ENCODE data around the gene SLC6A9. TPM values are rescaled to one million over a fixed set of nuclear protein-coding genes. Genes with fewer than 3 reads are reported as not detected.

The SLC6A9 gene
- total and polyA plus RNA-seq, 12 donors, result 11.8 to 198 (median 23.5) TPM

GRCh38 chr1:43971336-43971980 lies 59.8 kb downstream of the SLC6A9 start:
- no peaks in the 10 kb centered on the region for H3K27me3 ChIP-seq
- no peaks in the 10 kb centered on the region for H3K9me3 ChIP-seq (replicated peaks in 1 of 3)
- no peak overlapping the region for H3K27ac ChIP-seq
- WGBS, 4 donors, result 83 to 89% (median 86%) methylated on average over 12 to 17 of the region's 17 CpGs
- TF ChIP-seq CTCF (IDR thresholded peaks at IDR 0.05) (no peak), POLR2A (IDR thresholded peaks at IDR 0.05) (no peak)
- H3K4me1 ChIP-seq (replicated peaks in 1 of 2), result peaks cover 19 to 29% of the 10 kb centered on the region in 2 donors
- intact Hi-C loops (cut with DNase I), result no loop called here
- peaks cover 0 to 22% of the 10 kb centered on the region in 2 donors for H3K36me3 ChIP-seq (replicated peaks in 1 of 2)
- no peak overlapping the region for H3K4me3 ChIP-seq
- no peak for DNase-seq

GRCh38 chr1:43970911-43971310 lies 60.4 kb downstream of the SLC6A9 start:
- no peak for TF ChIP-seq CTCF (IDR thresholded peaks at IDR 0.05)
- no peak for TF ChIP-seq POLR2A (IDR thresholded peaks at IDR 0.05)
- Histone ChIP-seq H3K36me3 (replicated peaks in 1 of 2) (peaks cover 0 to 17% of the 10 kb centered on the region in 2 donors), H3K27me3 (no peaks in the 10 kb centered on the region), H3K9me3 (replicated peaks in 1 of 3) (no peaks in the 10 kb centered on the region), H3K4me3 (no peak overlapping the region), H3K27ac (no peak overlapping the region), H3K4me1 (replicated peaks in 1 of 2) (peaks cover 14 to 23% of the 10 kb centered on the region in 2 donors)
- 52 to 75% (median 57%) methylated on average over 6 to 9 of the region's 9 CpGs for WGBS, 4 donors
- no peak for DNase-seq
- intact Hi-C loops (cut with DNase I), result no loop called here

GRCh38 chr1:43970502-43970901 lies 60.8 kb downstream of the SLC6A9 start:
- Histone ChIP-seq H3K4me1 (replicated peaks in 1 of 2) (peaks cover 10 to 19% of the 10 kb centered on the region in 2 donors), H3K27ac (no peak overlapping the region), H3K36me3 (replicated peaks in 1 of 2) (peaks cover 0 to 17% of the 10 kb centered on the region in 2 donors), H3K27me3 (no peaks in the 10 kb centered on the region), H3K4me3 (peak overlapping the region in 3 of 4 donors; percentile 74 to 96 (median 85)), H3K9me3 (replicated peaks in 1 of 3) (no peaks in the 10 kb centered on the region)
- intact Hi-C loops (cut with DNase I), result no loop called here
- TF ChIP-seq CTCF (IDR thresholded peaks at IDR 0.05) (no peak), POLR2A (IDR thresholded peaks at IDR 0.05) (no peak)
- peak in 1 of 7 donors; percentile 50 for DNase-seq
- WGBS, 4 donors, result 32 to 44% (median 36%) methylated on average over 5 of the region's 5 CpGs

GRCh38 chr1:43969746-43970466 lies 61.4 kb downstream of the SLC6A9 start, which contains the start of gene DPH2:
Gene DPH2 (plus strand): TSS chr1:43970010. CDS start chr1:43970176, 166 bp downstream.
- peak within 1 kb of the TSS; percentile 7 to 96 (median 80) for H3K4me3 ChIP-seq
- peaks cover 0 to 17% of the 10 kb centered on the region in 2 donors for H3K36me3 ChIP-seq (replicated peaks in 1 of 2)
- TF ChIP-seq POLR2A (IDR thresholded peaks at IDR 0.05) (no peak), CTCF (IDR thresholded peaks at IDR 0.05) (peak in 2 of 6 experiments; percentile 15 to 19)
- intact Hi-C loops (cut with DNase I), result no loop called here
- DNase-seq, result peak; percentile 96 to 99 (median 98)
- no peaks in the 10 kb centered on the region for H3K27me3 ChIP-seq
- WGBS, 4 donors, result 0 to 1% (median 1%) methylated on average over 25 to 47 of the region's 47 CpGs
- H3K9me3 ChIP-seq (replicated peaks in 1 of 3), result no peaks in the 10 kb centered on the region
- H3K4me1 ChIP-seq (replicated peaks in 1 of 2), result peaks cover 10 to 18% of the 10 kb centered on the region in 2 donors
- H3K27ac ChIP-seq, result peak within 1 kb of the TSS in 1 of 5 donors; percentile 33

All from adrenal gland (tissue), 12 donors.